Smooth muscle cell (in vitro differentiated cells): Measurements from ENCODE around the gene LRRC49. TPM values are rescaled to one million over a fixed set of nuclear protein-coding genes. Genes with fewer than 3 reads are reported as not detected.

Experiments
- DNase-seq: peaks from one replicate; lab custom pipeline; 2025; ENCODE audit not compliant: unreplicated experiment; lab: John Stamatoyannopoulos, UW
- H2AFZ ChIP-seq: fragments of 200-600 bp; sonication (generic); 2 replicates; pipeline ENCODE4 v1.6.0; 2016; ENCODE audit warnings: antibody characterized with exemption, low read depth, mild to moderate bottlenecking
- H3F3A ChIP-seq: fragments of 200-600 bp; sonication (generic); 2 replicates; pipeline ENCODE4 v1.6.0; 2017; ENCODE audit warnings: antibody characterized with exemption, low read depth
- H3K27ac ChIP-seq: fragments of 200-600 bp; sonication (generic); 2 replicates; pipeline ENCODE4 v1.5.1; 2016; ENCODE audit warnings: low read depth, mild to moderate bottlenecking
- H3K27me3 ChIP-seq: fragments of 200-600 bp; sonication (generic); 2 replicates; pipeline ENCODE4 v1.6.1; 2016; ENCODE audit warnings: low read depth, mild to moderate bottlenecking
- H3K36me3 ChIP-seq: fragments of 200-600 bp; sonication (generic); 2 replicates; pipeline ENCODE4 v1.5.1; 2016; ENCODE audit warnings: low read depth
- H3K4me1 ChIP-seq: fragments of 200-600 bp; sonication (generic); 2 replicates; pipeline ENCODE4 v1.5.1; 2016; ENCODE audit warnings: low read depth
- H3K4me2 ChIP-seq: fragments of 200-600 bp; sonication (generic); 2 replicates; pipeline ENCODE4 v1.6.0; 2016; ENCODE audit warnings: mild to moderate bottlenecking
- H3K4me3 ChIP-seq: fragments of 200-600 bp; sonication (generic); 2 replicates; pipeline ENCODE4 v1.5.1; 2016; ENCODE audit warnings: mild to moderate bottlenecking
- H3K79me2 ChIP-seq: fragments of 200-600 bp; sonication (generic); 2 replicates; pipeline ENCODE4 v1.6.0; 2016; ENCODE audit warnings: low read depth, mild to moderate bottlenecking
- H3K9ac ChIP-seq: fragments of 200-600 bp; sonication (generic); 2 replicates; pipeline ENCODE4 v1.6.0; 2016; ENCODE audit warnings: low read depth
- H3K9me3 ChIP-seq: fragments of 200-600 bp; sonication (generic); replicated peaks from 2 replicates; pipeline ENCODE4 v1.5.1; 2016; ENCODE audit warnings: low read depth
- H4K20me1 ChIP-seq: fragments of 200-600 bp; sonication (generic); 2 replicates; pipeline ENCODE4 v1.6.0; 2016; ENCODE audit warnings: low read depth
- WGBS: methylation state at CpG from one replicate; pipeline ENCODE4 v1.1.7; 2016; ENCODE audit warnings: low lambda C conversion rate; 5-methylcytosine and 5-hydroxymethylcytosine counted together
- polyA plus RNA-seq: library from polyadenylated mRNA; unstranded; fragments of >200 nt; fragmentation: Nextera tagmentation; extraction: Ambion mirVana; gene quantifications from 2 replicates; pipeline ENCODE4 v1.2.1, GENCODE V29; 2016
- total RNA-seq: library from RNA; depleted of rRNA; stranded (reverse); fragments of >200 nt; gene quantifications from 2 replicates; pipeline ENCODE4 v1.2.3, GENCODE V29; 2014
- TF ChIP-seq, protein P1 (sequence below): fragments of 200-600 bp; sonication (generic); IDR thresholded peaks from 2 replicates; pipeline ENCODE4 v1.5.1; 2017; ENCODE audit warnings: borderline replicate concordance, mild to moderate bottlenecking, antibody characterized with exemption; ENCODE audit not compliant: insufficient read depth, poor library complexity, severe bottlenecking

LRRC49 gene
- total and polyA plus RNA-seq, 2 experiments from 2014 or later = 3.1 to 8.3 TPM

GRCh38 chr15:71066983-71067382 lies 174.4 kb downstream of the LRRC49 start:
- TF ChIP-seq, protein P1, sequence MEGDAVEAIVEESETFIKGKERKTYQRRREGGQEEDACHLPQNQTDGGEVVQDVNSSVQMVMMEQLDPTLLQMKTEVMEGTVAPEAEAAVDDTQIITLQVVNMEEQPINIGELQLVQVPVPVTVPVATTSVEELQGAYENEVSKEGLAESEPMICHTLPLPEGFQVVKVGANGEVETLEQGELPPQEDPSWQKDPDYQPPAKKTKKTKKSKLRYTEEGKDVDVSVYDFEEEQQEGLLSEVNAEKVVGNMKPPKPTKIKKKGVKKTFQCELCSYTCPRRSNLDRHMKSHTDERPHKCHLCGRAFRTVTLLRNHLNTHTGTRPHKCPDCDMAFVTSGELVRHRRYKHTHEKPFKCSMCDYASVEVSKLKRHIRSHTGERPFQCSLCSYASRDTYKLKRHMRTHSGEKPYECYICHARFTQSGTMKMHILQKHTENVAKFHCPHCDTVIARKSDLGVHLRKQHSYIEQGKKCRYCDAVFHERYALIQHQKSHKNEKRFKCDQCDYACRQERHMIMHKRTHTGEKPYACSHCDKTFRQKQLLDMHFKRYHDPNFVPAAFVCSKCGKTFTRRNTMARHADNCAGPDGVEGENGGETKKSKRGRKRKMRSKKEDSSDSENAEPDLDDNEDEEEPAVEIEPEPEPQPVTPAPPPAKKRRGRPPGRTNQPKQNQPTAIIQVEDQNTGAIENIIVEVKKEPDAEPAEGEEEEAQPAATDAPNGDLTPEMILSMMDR = no peak
- no peak overlapping the region for H3K27ac ChIP-seq

DNA sequence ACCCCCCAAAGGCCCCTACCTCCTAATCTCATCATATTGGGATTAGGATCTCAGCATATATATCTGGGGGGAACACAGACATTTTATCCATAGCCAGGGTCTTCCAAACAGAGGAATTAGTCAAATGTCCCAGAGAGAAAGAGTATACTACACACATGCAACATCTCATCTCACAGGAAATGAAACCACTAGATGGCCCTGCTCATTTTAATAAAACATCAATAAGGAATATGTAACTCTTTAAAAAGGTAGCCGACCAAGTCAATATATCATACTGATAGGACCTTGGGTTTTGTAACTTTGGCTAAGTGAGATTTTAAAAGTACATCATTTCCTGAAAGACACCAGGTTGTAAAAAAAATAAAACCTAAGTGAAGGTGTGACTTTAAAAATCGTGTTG lies 177.1 kb downstream of the LRRC49 start:
- no peak for DNase-seq
- TF ChIP-seq, protein P1 = no peak
- no peak overlapping the region for H3K4me3 ChIP-seq
- H4K20me1 ChIP-seq = no peaks in the 10 kb centered on the region
- H3K27me3 ChIP-seq = no peaks in the 10 kb centered on the region
- no peak overlapping the region for H3K27ac ChIP-seq
- H3K79me2 ChIP-seq = no peaks in the 10 kb centered on the region
- no peaks in the 10 kb centered on the region for H3K9me3 ChIP-seq
- H3F3A ChIP-seq = no peaks in the 10 kb centered on the region
- H3K36me3 ChIP-seq = no peaks in the 10 kb centered on the region
- H3K4me1 ChIP-seq = no peaks in the 10 kb centered on the region
- H2AFZ ChIP-seq = no peak overlapping the region
- H3K4me2 ChIP-seq = no peak overlapping the region
- no peak overlapping the region for H3K9ac ChIP-seq
- 87% methylated on average over 2 of the region's 2 CpGs for WGBS

More at GRCh38 chr15:71066983-71067382, 174.4 kb downstream of the LRRC49 start:
- Histone ChIP-seq H3K9me3 (no peaks in the 10 kb centered on the region), H3K4me3 (no peak overlapping the region), H4K20me1 (no peaks in the 10 kb centered on the region), H3K79me2 (no peaks in the 10 kb centered on the region), H3K9ac (no peak overlapping the region), H3F3A (no peaks in the 10 kb centered on the region), H3K4me1 (no peaks in the 10 kb centered on the region), H3K4me2 (no peak overlapping the region), H2AFZ (no peak overlapping the region), H3K36me3 (no peaks in the 10 kb centered on the region), H3K27me3 (no peaks in the 10 kb centered on the region)
- no peak for DNase-seq
- 88% methylated on average over 5 of the region's 5 CpGs for WGBS

GRCh38 chr15:71071529-71071928 lies 178.9 kb downstream of the LRRC49 start:
- no peaks in the 10 kb centered on the region for H3F3A ChIP-seq
- H3K27me3 ChIP-seq = no peaks in the 10 kb centered on the region
- no peaks in the 10 kb centered on the region for H3K79me2 ChIP-seq
- no peak overlapping the region for H3K4me2 ChIP-seq
- DNase-seq = no peak
- H3K4me3 ChIP-seq = no peak overlapping the region
- H3K4me1 ChIP-seq = no peaks in the 10 kb centered on the region
- TF ChIP-seq, protein P1 = no peak
- H2AFZ ChIP-seq = no peak overlapping the region
- no peaks in the 10 kb centered on the region for H3K9me3 ChIP-seq
- no peak overlapping the region for H3K27ac ChIP-seq
- no peaks in the 10 kb centered on the region for H4K20me1 ChIP-seq
- H3K9ac ChIP-seq = no peak overlapping the region
- no peaks in the 10 kb centered on the region for H3K36me3 ChIP-seq

GRCh38 chr15:71072423-71072822 lies 179.8 kb downstream of the LRRC49 start:
- no peak overlapping the region for H3K4me3 ChIP-seq
- H3K27me3 ChIP-seq = no peaks in the 10 kb centered on the region
- H3K9ac ChIP-seq = no peak overlapping the region
- H2AFZ ChIP-seq = no peak overlapping the region
- H3K4me1 ChIP-seq = no peaks in the 10 kb centered on the region
- no peaks in the 10 kb centered on the region for H3K79me2 ChIP-seq
- no peak for DNase-seq
- H3K9me3 ChIP-seq = no peaks in the 10 kb centered on the region
- WGBS = 91% methylated on average over 6 of the region's 6 CpGs
- no peaks in the 10 kb centered on the region for H4K20me1 ChIP-seq
- H3K27ac ChIP-seq = no peak overlapping the region
- H3K36me3 ChIP-seq = no peaks in the 10 kb centered on the region
- TF ChIP-seq, protein P1 = no peak
- no peak overlapping the region for H3K4me2 ChIP-seq
- H3F3A ChIP-seq = no peaks in the 10 kb centered on the region
